IPS DF 4.7 (cell line): ENCODE results near the gene MSANTD2.

Source experiments
- DNase-seq: peaks from one replicate; pipeline ENCODE4 v3.0.0-alpha.2; 2013; ENCODE audit warnings: low spot score; ENCODE audit errors: extremely low read depth

MSANTD2 gene

GRCh38 chr11:124737638-124738305 lies 62.4 kb downstream of the MSANTD2 start:
- DNase-seq: no peak

GRCh38 chr11:124736736-124737135 lies 63.5 kb downstream of the MSANTD2 start:
- DNase-seq: no peak

GRCh38 chr11:124732230-124732629 lies 68.0 kb downstream of the MSANTD2 start:
- no peak for DNase-seq

- DNase-seq: no peak
Measured at GRCh38 chr11:124729571-124729970, 70.6 kb downstream of the MSANTD2 start.

- no peak for DNase-seq
Measured at GRCh38 chr11:124728134-124728533, 72.1 kb downstream of the MSANTD2 start.

GRCh38 chr11:124727474-124727873 lies 72.7 kb downstream of the MSANTD2 start:
- no peak for DNase-seq

GRCh38 chr11:124725719-124726105 lies 74.5 kb downstream of the MSANTD2 start:
- no peak for DNase-seq

GRCh38 chr11:124724979-124725718 lies 75.1 kb downstream of the MSANTD2 start:
- DNase-seq: no peak

- DNase-seq: no peak
Measured at GRCh38 chr11:124722176-124722575, 78.0 kb downstream of the MSANTD2 start.

- no peak for DNase-seq
Measured at GRCh38 chr11:124719534-124719933, 80.7 kb downstream of the MSANTD2 start.

GRCh38 chr11:124718801-124719200 lies 81.4 kb downstream of the MSANTD2 start:
- DNase-seq: no peak

GRCh38 chr11:124717786-124718651 lies 82.2 kb downstream of the MSANTD2 start:
- no peak for DNase-seq

GRCh38 chr11:124717421-124717785 lies 82.8 kb downstream of the MSANTD2 start:
- DNase-seq: no peak

GRCh38 chr11:124716591-124716990 lies 83.6 kb downstream of the MSANTD2 start:
- DNase-seq: no peak
